CD4-positive, alpha-beta T cell (primary cell): ENCODE results near the gene FRYL. TPM values are rescaled to one million over a fixed set of nuclear protein-coding genes. Genes with fewer than 3 reads are reported as not detected.

Experiments
- ATAC-seq: fragments of 200-7000 bp; cut with Tn5 transposase; one replicate; pipeline ENCODE4 v1.10.0; 2022; ENCODE audit warnings: mild to moderate bottlenecking; ENCODE audit not compliant: poor library complexity
- CTCF ChIA-PET: fragments of 350-600 bp; sonication (Branson Sonifier 250); formaldehyde crosslinking; loops from one replicate; lab custom pipeline; 2021; ENCODE audit warnings: antibody characterized with exemption, inconsistent platforms; lab: Charles Lee
- POLR2A ChIA-PET: fragments of 350-600 bp; sonication (Branson Sonifier 250); formaldehyde crosslinking; loops from one replicate; lab custom pipeline; 2021; ENCODE audit warnings: antibody characterized with exemption, inconsistent platforms; lab: Charles Lee
- DNase-seq, 14 experiments: peaks; one replicate each; pipeline ENCODE4 v3.0.0-alpha.2; 2013 to 2020; ENCODE audit warnings: mixed read lengths in 2 of 14
- H3K27ac ChIP-seq, 2 donors: one replicate each; pipeline versions ENCODE4 v1.5.1 to v1.7.0; 2013; ENCODE audit warnings: low read length in 2 of 2, low read depth in 1 of 2, mild to moderate bottlenecking in 1 of 2
- H3K27me3 ChIP-seq, 2 experiments: 1 replicate in 1 of 2; 2 replicates in 1 of 2; pipeline versions ENCODE4 v1.6.1 to v1.7.0; 2013; ENCODE audit warnings: low read length in 2 of 2, control low read depth in 1 of 2, mild to moderate bottlenecking in 1 of 2, moderate library complexity in 1 of 2; ENCODE audit not compliant: insufficient read depth in 2 of 2, control insufficient read depth in 1 of 2
- H3K36me3 ChIP-seq: one replicate; pipeline ENCODE4 v1.6.1; 2013; ENCODE audit warnings: low read length, control low read depth; ENCODE audit not compliant: insufficient read depth
- H3K4me1 ChIP-seq: one replicate; pipeline ENCODE4 v1.6.1; 2013; ENCODE audit warnings: low read length, control low read depth; ENCODE audit not compliant: insufficient read depth
- H3K4me3 ChIP-seq: one replicate; pipeline ENCODE4 v1.5.1; 2013; ENCODE audit warnings: mild to moderate bottlenecking, low read length, moderate library complexity
- H3K9me3 ChIP-seq, 2 experiments: 1 replicate in 1 of 2; 2 replicates in 1 of 2; pipeline versions ENCODE4 v1.6.1 to v1.7.0; 2013; ENCODE audit warnings: low read length in 2 of 2, mild to moderate bottlenecking in 2 of 2, control low read depth in 1 of 2, moderate library complexity in 1 of 2; ENCODE audit not compliant: control insufficient read depth in 1 of 2, insufficient read depth in 1 of 2
- H3K27ac Mint-ChIP-seq: one replicate; pipeline ENCODE4 v1.8.0; 2020; ENCODE audit warnings: mixed read lengths
- H3K27me3 Mint-ChIP-seq: one replicate; pipeline ENCODE4 v1.8.0; 2021; ENCODE audit warnings: mixed read lengths
- H3K36me3 Mint-ChIP-seq: one replicate; pipeline ENCODE4 v1.8.0; 2021; ENCODE audit warnings: low read depth, mixed read lengths
- H3K4me1 Mint-ChIP-seq: one replicate; pipeline ENCODE4 v1.8.0; 2021; ENCODE audit warnings: low read depth, mixed read lengths
- H3K4me3 Mint-ChIP-seq: one replicate; pipeline ENCODE4 v1.8.0; 2020; ENCODE audit warnings: mild to moderate bottlenecking, mixed read lengths
- H3K9me3 Mint-ChIP-seq: one replicate; pipeline ENCODE4 v1.8.0; 2020; ENCODE audit warnings: mixed read lengths
- CTCF ChIP-seq: fragments of 200-600 bp; IDR thresholded peaks from one replicate; pipeline ENCODE4 v1.8.0; 2022; ENCODE audit warnings: antibody characterized with exemption, mild to moderate bottlenecking
- intact Hi-C, 2 experiments: fragments of 100-400 bp; cut with DNase I in 1 of 2; cut with micrococcal nuclease in 1 of 2; formaldehyde crosslinking; loops; one replicate each; pipeline versions ENCODE4 v1.15.1 to v1.9.0; 2023 to 2025; cut with DNase I, micrococcal nuclease
- total RNA-seq, 174 experiments: library from RNA in 2 of 174; stranded (reverse) in 2 of 174; gene quantifications; one replicate each; pipeline ENCODE4 v1.2.3 and lab custom pipeline; 2021 to 2026

Gene FRYL
- total RNA-seq, 2 experiments from 2014 or later, result 86.1 to 87.7 TPM

- CTCF ChIA-PET, result no interaction called here
- no peak overlapping the region for H3K27ac Mint-ChIP-seq
- no peaks in the 10 kb centered on the region for H3K27me3 ChIP-seq
- H3K36me3 ChIP-seq, result no peaks in the 10 kb centered on the region
- no peak overlapping the region for H3K4me3 Mint-ChIP-seq
- no peaks in the 10 kb centered on the region for H3K36me3 Mint-ChIP-seq
- H3K27me3 Mint-ChIP-seq, result no peaks in the 10 kb centered on the region
- intact Hi-C loops, result no loop called here
- no peaks in the 10 kb centered on the region for H3K4me1 ChIP-seq
- POLR2A ChIA-PET, result no interaction called here
- DNase-seq (no peak), ATAC-seq (no peak)
- no peaks in the 10 kb centered on the region for H3K9me3 ChIP-seq
- H3K27ac ChIP-seq, result no peak overlapping the region
- no peak for TF ChIP-seq CTCF
- H3K9me3 Mint-ChIP-seq, result no peaks in the 10 kb centered on the region
- H3K4me3 ChIP-seq, result no peak overlapping the region
- H3K4me1 Mint-ChIP-seq, result no peaks in the 10 kb centered on the region
These were observed 19.1 kb upstream of the FRYL start for GRCh38 chr4:48799157-48799556.

- H3K4me3 ChIP-seq, result no peak overlapping the region
- H3K27me3 ChIP-seq, result no peaks in the 10 kb centered on the region
- DNase-seq (no peak), ATAC-seq (no peak)
- H3K27me3 Mint-ChIP-seq, result no peaks in the 10 kb centered on the region
- H3K9me3 ChIP-seq, result no peaks in the 10 kb centered on the region
- no peak overlapping the region for H3K4me3 Mint-ChIP-seq
- no peak for TF ChIP-seq CTCF
- H3K27ac ChIP-seq, result no peak overlapping the region
- no peaks in the 10 kb centered on the region for H3K4me1 Mint-ChIP-seq
- no peaks in the 10 kb centered on the region for H3K4me1 ChIP-seq
- intact Hi-C loops, result no loop called here
- POLR2A ChIA-PET, result interaction anchor here (1.3 kb wide), 1 partner anchor 19 kb away, joined by 3 read pairs; no protein-coding TSS in a partner anchor
- H3K36me3 ChIP-seq, result no peaks in the 10 kb centered on the region
- no peaks in the 10 kb centered on the region for H3K9me3 Mint-ChIP-seq
- no peak overlapping the region for H3K27ac Mint-ChIP-seq
- CTCF ChIA-PET, result no interaction called here
- H3K36me3 Mint-ChIP-seq, result no peaks in the 10 kb centered on the region
These were observed 18.0 kb upstream of the FRYL start for GRCh38 chr4:48798117-48798516.

- H3K9me3 Mint-ChIP-seq, result no peaks in the 10 kb centered on the region
- no peaks in the 10 kb centered on the region for H3K27me3 Mint-ChIP-seq
- no peak for DNase-seq
- no peaks in the 10 kb centered on the region for H3K27me3 ChIP-seq
- no peaks in the 10 kb centered on the region for H3K36me3 Mint-ChIP-seq
- H3K4me1 ChIP-seq, result no peaks in the 10 kb centered on the region
- no peaks in the 10 kb centered on the region for H3K4me1 Mint-ChIP-seq
- no peaks in the 10 kb centered on the region for H3K9me3 ChIP-seq
- H3K4me3 ChIP-seq, result no peak overlapping the region
- H3K4me3 Mint-ChIP-seq, result no peak overlapping the region
- no peak overlapping the region for H3K27ac ChIP-seq
- H3K27ac Mint-ChIP-seq, result no peak overlapping the region
- H3K36me3 ChIP-seq, result no peaks in the 10 kb centered on the region
- CTCF ChIA-PET, result no interaction called here
- no peak for TF ChIP-seq CTCF
- no peak for ATAC-seq
- POLR2A ChIA-PET, result no interaction called here
- intact Hi-C loops, result no loop called here
These were observed 17.0 kb upstream of the FRYL start for GRCh38 chr4:48796927-48797679.
